Subcutaneous adipose tissue (tissue), 4 donors: ENCODE measurements around the gene CXCL8. TPM values are rescaled to one million over a fixed set of nuclear protein-coding genes. Genes with fewer than 3 reads are reported as not detected.

ENCODE experiments used
- total RNA-seq, 4 donors: library from RNA; depleted of rRNA; stranded (reverse); fragments of >200 nt; gene quantifications; one replicate each; pipeline ENCODE4 v1.1.0, GENCODE V29; 2016
- TF ChIP-seq, protein P1 (sequence below): fragments of 450-650 bp; IDR thresholded peaks from one replicate; pipeline ENCODE4 v1.5.1; 2016; ENCODE audit warnings: low read depth, mild to moderate bottlenecking, control low read depth, antibody characterized with exemption, moderate library complexity

The CXCL8 gene
- total RNA-seq, 4 donors from 2014 or later: 0.38 to 14.5 (median 3.5) TPM

DNA sequence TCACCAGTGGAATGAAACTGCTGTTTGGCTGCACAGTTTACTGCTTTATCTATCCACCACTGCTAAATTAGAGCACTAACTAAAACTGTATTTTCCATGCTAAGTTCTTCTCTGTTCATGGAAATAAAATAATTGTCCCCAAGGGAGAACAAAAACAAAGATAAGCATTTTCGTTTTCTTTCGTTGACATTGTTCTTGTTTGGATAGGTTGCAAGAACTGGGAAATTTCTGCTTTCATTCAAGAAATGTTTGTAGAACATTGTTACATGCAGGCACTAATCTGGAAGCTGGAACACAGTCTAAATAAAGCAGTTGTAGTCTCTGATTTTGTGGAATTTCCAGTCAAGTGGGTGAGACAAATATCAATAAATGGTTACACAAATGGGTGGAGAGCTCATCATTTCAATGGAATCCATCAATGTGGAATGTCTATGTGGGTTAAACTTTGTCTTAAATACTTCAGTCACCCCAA is 5.8 kb upstream of the CXCL8 start:
- TF ChIP-seq, protein P1, sequence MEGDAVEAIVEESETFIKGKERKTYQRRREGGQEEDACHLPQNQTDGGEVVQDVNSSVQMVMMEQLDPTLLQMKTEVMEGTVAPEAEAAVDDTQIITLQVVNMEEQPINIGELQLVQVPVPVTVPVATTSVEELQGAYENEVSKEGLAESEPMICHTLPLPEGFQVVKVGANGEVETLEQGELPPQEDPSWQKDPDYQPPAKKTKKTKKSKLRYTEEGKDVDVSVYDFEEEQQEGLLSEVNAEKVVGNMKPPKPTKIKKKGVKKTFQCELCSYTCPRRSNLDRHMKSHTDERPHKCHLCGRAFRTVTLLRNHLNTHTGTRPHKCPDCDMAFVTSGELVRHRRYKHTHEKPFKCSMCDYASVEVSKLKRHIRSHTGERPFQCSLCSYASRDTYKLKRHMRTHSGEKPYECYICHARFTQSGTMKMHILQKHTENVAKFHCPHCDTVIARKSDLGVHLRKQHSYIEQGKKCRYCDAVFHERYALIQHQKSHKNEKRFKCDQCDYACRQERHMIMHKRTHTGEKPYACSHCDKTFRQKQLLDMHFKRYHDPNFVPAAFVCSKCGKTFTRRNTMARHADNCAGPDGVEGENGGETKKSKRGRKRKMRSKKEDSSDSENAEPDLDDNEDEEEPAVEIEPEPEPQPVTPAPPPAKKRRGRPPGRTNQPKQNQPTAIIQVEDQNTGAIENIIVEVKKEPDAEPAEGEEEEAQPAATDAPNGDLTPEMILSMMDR: no peak

DNA sequence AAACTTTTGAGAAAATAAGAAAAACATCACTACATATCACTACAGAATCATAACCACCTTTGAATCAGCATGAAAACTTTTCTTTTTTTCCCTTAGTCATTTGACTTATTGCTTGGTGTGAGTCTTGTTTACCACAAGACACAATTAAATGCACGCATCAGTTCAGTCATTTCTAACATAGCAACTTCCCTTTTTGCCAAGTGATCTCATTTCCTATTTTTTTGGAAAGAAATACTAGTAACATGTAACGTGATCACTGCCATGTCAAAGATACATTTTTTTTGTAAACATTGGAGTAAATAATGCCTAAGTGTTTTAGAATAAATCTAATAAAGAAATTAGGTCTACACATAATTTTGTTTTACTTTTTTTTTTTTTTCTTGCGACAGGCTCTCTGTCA is 5.1 kb upstream of the CXCL8 start:
- TF ChIP-seq, protein P1: no peak

DNA sequence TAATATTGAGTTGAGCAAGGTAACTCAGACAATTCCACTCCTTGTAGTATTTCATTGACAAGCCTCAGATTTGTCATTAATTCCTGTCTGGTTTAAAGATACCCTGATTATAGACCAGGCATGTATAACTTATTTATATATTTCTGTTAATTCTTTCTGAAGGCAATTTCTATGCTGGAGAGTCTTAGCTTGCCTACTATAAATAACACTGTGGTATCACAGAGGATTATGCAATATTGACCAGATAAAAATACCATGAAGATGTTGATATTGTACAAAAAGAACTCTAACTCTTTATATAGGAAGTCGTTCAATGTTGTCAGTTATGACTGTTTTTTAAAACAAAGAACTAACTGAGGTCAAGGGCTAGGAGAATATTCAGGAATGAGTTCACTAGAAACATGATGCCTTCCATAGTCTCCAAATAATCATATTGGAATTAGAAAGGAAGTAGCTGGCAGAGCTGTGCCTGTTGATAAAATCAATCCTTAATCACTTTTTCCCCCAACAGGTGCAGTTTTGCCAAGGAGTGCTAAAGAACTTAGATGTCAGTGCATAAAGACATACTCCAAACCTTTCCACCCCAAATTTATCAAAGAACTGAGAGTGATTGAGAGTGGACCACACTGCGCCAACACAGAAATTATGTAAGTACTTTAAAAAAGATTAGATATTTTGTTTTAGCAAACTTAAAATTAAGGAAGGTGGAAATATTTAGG is 821 bp downstream of the CXCL8 start:
- TF ChIP-seq, protein P1: no peak

DNA sequence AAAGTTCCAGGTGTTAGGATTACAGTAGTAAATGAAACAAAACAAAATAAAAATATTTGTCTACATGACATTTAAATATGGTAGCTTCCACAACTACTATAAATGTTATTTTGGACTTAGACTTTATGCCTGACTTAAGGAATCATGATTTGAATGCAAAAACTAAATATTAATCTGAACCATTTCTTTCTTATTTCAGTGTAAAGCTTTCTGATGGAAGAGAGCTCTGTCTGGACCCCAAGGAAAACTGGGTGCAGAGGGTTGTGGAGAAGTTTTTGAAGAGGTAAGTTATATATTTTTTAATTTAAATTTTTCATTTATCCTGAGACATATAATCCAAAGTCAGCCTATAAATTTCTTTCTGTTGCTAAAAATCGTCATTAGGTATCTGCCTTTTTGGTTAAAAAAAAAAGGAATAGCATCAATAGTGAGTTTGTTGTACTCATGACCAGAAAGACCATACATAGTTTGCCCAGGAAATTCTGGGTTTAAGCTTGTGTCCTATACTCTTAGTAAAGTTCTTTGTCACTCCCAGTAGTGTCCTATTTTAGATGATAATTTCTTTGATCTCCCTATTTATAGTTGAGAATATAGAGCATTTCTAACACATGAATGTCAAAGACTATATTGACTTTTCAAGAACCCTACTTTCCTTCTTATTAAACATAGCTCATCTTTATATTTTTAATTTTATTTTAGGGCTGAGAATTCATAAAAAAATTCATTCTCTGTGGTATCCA is 1.6 kb downstream of the CXCL8 start:
- TF ChIP-seq, protein P1: no peak

DNA sequence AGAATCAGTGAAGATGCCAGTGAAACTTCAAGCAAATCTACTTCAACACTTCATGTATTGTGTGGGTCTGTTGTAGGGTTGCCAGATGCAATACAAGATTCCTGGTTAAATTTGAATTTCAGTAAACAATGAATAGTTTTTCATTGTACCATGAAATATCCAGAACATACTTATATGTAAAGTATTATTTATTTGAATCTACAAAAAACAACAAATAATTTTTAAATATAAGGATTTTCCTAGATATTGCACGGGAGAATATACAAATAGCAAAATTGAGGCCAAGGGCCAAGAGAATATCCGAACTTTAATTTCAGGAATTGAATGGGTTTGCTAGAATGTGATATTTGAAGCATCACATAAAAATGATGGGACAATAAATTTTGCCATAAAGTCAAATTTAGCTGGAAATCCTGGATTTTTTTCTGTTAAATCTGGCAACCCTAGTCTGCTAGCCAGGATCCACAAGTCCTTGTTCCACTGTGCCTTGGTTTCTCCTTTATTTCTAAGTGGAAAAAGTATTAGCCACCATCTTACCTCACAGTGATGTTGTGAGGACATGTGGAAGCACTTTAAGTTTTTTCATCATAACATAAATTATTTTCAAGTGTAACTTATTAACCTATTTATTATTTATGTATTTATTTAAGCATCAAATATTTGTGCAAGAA is 2.3 kb downstream of the CXCL8 start:
- TF ChIP-seq, protein P1: no peak

DNA sequence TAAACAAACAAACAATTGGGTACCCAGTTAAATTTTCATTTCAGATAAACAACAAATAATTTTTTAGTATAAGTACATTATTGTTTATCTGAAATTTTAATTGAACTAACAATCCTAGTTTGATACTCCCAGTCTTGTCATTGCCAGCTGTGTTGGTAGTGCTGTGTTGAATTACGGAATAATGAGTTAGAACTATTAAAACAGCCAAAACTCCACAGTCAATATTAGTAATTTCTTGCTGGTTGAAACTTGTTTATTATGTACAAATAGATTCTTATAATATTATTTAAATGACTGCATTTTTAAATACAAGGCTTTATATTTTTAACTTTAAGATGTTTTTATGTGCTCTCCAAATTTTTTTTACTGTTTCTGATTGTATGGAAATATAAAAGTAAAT is 2.9 kb downstream of the CXCL8 start:
- TF ChIP-seq, protein P1: no peak

DNA sequence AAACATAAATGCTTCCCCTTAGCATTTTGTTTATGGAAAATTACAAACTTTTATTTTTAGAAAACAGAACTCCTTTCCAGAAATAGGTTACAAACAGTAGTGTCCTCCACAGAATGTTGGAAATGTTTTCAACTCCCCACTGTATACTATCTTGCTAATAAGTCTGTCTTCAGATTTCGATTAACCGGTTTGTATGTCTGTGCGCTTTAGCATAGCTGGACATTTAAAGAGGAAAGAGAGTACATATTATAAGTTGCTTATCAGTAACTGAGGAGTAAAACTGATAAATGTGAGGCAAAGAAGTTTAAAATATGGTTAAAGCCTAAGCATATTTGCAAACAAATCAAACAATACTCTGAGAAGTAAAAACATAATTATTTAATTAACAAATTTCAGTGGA is 3.4 kb downstream of the CXCL8 start:
- TF ChIP-seq, protein P1: no peak
